Measurements from ENCODE around the gene CORO1C.

The CORO1C gene

GRCh38 chr12:108724054-108724889 lies 7.0 kb downstream of the CORO1C start:
- no peak for DNase-seq

- no peak for DNase-seq
Measured at GRCh38 chr12:108722992-108723766, 8.1 kb downstream of the CORO1C start.

GRCh38 chr12:108722463-108722862 lies 8.9 kb downstream of the CORO1C start:
- no peak for DNase-seq

- DNase-seq = no peak
Measured at GRCh38 chr12:108721824-108722223, 9.5 kb downstream of the CORO1C start.

GRCh38 chr12:108720757-108721514 lies 10.4 kb downstream of the CORO1C start:
- no peak for DNase-seq

GRCh38 chr12:108717243-108717642 lies 14.1 kb downstream of the CORO1C start:
- no peak for DNase-seq

GRCh38 chr12:108714866-108715265 lies 16.5 kb downstream of the CORO1C start:
- DNase-seq = no peak

- DNase-seq = no peak
Measured at GRCh38 chr12:108713471-108713870, 17.8 kb downstream of the CORO1C start.

GRCh38 chr12:108712925-108713203 lies 18.5 kb downstream of the CORO1C start:
- no peak for DNase-seq

GRCh38 chr12:108712165-108712924 lies 19.0 kb downstream of the CORO1C start:
- no peak for DNase-seq

GRCh38 chr12:108711489-108712164 lies 19.7 kb downstream of the CORO1C start:
- no peak for DNase-seq

- no peak for DNase-seq
Measured at GRCh38 chr12:108709697-108710096, 21.6 kb downstream of the CORO1C start.

GRCh38 chr12:108704527-108704926 lies 26.8 kb downstream of the CORO1C start:
- no peak for DNase-seq

- no peak for DNase-seq
Measured at GRCh38 chr12:108702595-108703320, 28.6 kb downstream of the CORO1C start.

- no peak for DNase-seq
Measured at GRCh38 chr12:108701779-108702441, 29.4 kb downstream of the CORO1C start.

GRCh38 chr12:108700833-108701541 lies 30.3 kb downstream of the CORO1C start:
- DNase-seq = no peak

GRCh38 chr12:108699955-108700563 lies 31.3 kb downstream of the CORO1C start:
- no peak for DNase-seq

- no peak for DNase-seq
Measured at GRCh38 chr12:108697905-108698304, 33.4 kb downstream of the CORO1C start.

GRCh38 chr12:108696996-108697290 lies 34.4 kb downstream of the CORO1C start:
- no peak for DNase-seq
